DMS153 treated with DMSO at 0.1 percent for 48 hours (cell line): ENCODE data around the gene TEX13D.

ENCODE experiments used
- DNase-seq: peaks from one replicate; lab custom pipeline; 2025; ENCODE audit not compliant: unreplicated experiment; lab: John Stamatoyannopoulos, UW

The TEX13D gene

GRCh38 chrX:124348182-124348581 is 15.7 kb downstream of the TEX13D start:
- no peak for DNase-seq

GRCh38 chrX:124348885-124349453 is 16.5 kb downstream of the TEX13D start:
- no peak for DNase-seq

GRCh38 chrX:124354648-124355047 is 22.2 kb downstream of the TEX13D start:
- no peak for DNase-seq

GRCh38 chrX:124358800-124359383 is 26.4 kb downstream of the TEX13D start:
- no peak for DNase-seq

GRCh38 chrX:124362072-124362471 is 29.6 kb downstream of the TEX13D start:
- no peak for DNase-seq

GRCh38 chrX:124362761-124363160 is 30.3 kb downstream of the TEX13D start:
- no peak for DNase-seq

GRCh38 chrX:124369722-124370121 is 37.3 kb downstream of the TEX13D start:
- DNase-seq = no peak

- no peak for DNase-seq
These were observed 40.9 kb downstream of the TEX13D start for GRCh38 chrX:124373348-124373747.

- no peak for DNase-seq
These were observed 46.2 kb downstream of the TEX13D start for GRCh38 chrX:124378643-124379042.

- DNase-seq = no peak
These were observed 50.9 kb downstream of the TEX13D start for GRCh38 chrX:124383354-124383753.

- no peak for DNase-seq
These were observed 53.9 kb downstream of the TEX13D start for GRCh38 chrX:124386401-124386800.
